Endothelial cell of umbilical vein (primary cell): ENCODE measurements around the gene PYGB. TPM values are rescaled to one million over a fixed set of nuclear protein-coding genes. Genes with fewer than 3 reads are reported as not detected.

Experiments used
- BruUV-seq: library from RNA; stranded (reverse); fragments of 400-500 nt; replicated peaks from 2 replicates; lab custom pipeline; 2021; lab: Mats Ljungman, UMichigan
- CTCF ChIA-PET: fragments of 300-600, 350-600 bp; sonication (Branson Sonifier 250); formaldehyde crosslinking; loops from one replicate; lab custom pipeline; 2021; ENCODE audit warnings: antibody characterized with exemption, inconsistent platforms; lab: Charles Lee
- POLR2A ChIA-PET: fragments of 300-600, 350-600 bp; sonication (Branson Sonifier 250); formaldehyde crosslinking; loops from one replicate; lab custom pipeline; 2021; ENCODE audit warnings: antibody characterized with exemption, inconsistent platforms; lab: Charles Lee
- DNase-seq: peaks from one replicate; pipeline ENCODE4 v3.0.0-alpha.2; 2011; ENCODE audit warnings: low read depth, low spot score
- FAIRE-seq: peaks from 2 replicates; lab custom pipeline; 2011; peaks lifted over from hg19 to GRCh38; lab: Jason Lieb, UNC
- H2AFZ ChIP-seq: 2 replicates; pipeline ENCODE4 v1.6.0; 2012; ENCODE audit warnings: low read depth, low read length, control low read depth, inconsistent platforms
- H3K27ac ChIP-seq: 2 replicates; pipeline ENCODE4 v1.5.1; 2011; ENCODE audit warnings: low read depth, mild to moderate bottlenecking, control low read depth, low read length, moderate library complexity; ENCODE audit not compliant: insufficient read depth
- H3K27me3 ChIP-seq, 2 experiments: 2 replicates each; pipeline versions ENCODE4 v1.6.0 to v1.6.1; 2011; ENCODE audit warnings: low read length in 2 of 2, mixed read lengths in 1 of 2; ENCODE audit not compliant: control insufficient read depth in 2 of 2, insufficient read depth in 2 of 2
- H3K36me3 ChIP-seq, 2 experiments: 2 replicates in 1 of 2; 3 replicates in 1 of 2; pipeline ENCODE4 v1.5.1; 2011; ENCODE audit warnings: low read length in 2 of 2, mild to moderate bottlenecking in 1 of 2, moderate library complexity in 1 of 2; ENCODE audit not compliant: control insufficient read depth in 2 of 2, insufficient read depth in 2 of 2; ENCODE audit errors: extremely low read depth in 1 of 2
- H3K4me1 ChIP-seq: 3 replicates; pipeline ENCODE4 v1.5.1; 2011; ENCODE audit warnings: mild to moderate bottlenecking, low read length; ENCODE audit not compliant: control insufficient read depth, insufficient read depth; ENCODE audit errors: extremely low read depth
- H3K4me2 ChIP-seq: 2 replicates; pipeline ENCODE4 v1.6.1; 2011; ENCODE audit warnings: low read length, control low read depth, mixed read lengths; ENCODE audit not compliant: insufficient read depth
- H3K4me3 ChIP-seq, 3 experiments: fragments of 200-600 bp in 1 of 3; sonication (generic), shearing (Covaris generic) in 1 of 3; replicated peaks in 1 of 3; 2 replicates each; pipeline ENCODE4 v1.5.1; 2011 to 2016; ENCODE audit warnings: control low read depth in 3 of 3, low read length in 3 of 3, mild to moderate bottlenecking in 2 of 3, inconsistent platforms in 1 of 3, low read depth in 1 of 3, moderate library complexity in 1 of 3; ENCODE audit not compliant: insufficient read depth in 1 of 3
- H3K79me2 ChIP-seq: 2 replicates; pipeline ENCODE4 v1.6.0; 2012; ENCODE audit warnings: low read length, inconsistent platforms; ENCODE audit not compliant: control insufficient read depth, insufficient read depth
- H3K9ac ChIP-seq: replicated peaks from 2 replicates; pipeline ENCODE3; 2011; ENCODE audit warnings: low read length, control low read depth; ENCODE audit not compliant: insufficient read depth; ENCODE audit errors: extremely low read depth
- H3K9me1 ChIP-seq: replicated peaks from 3 replicates; pipeline ENCODE4 v1.6.0; 2011; ENCODE audit warnings: mild to moderate bottlenecking, low read length; ENCODE audit not compliant: control insufficient read depth, insufficient read depth; ENCODE audit errors: extremely low read depth
- H3K9me3 ChIP-seq: replicated peaks from 2 replicates; pipeline ENCODE4 v1.5.1; 2012; ENCODE audit warnings: low read length, inconsistent platforms; ENCODE audit not compliant: control insufficient read depth, insufficient read depth
- H4K20me1 ChIP-seq: replicated peaks from 2 replicates; pipeline ENCODE3; 2011; ENCODE audit warnings: mild to moderate bottlenecking, low read length; ENCODE audit not compliant: control insufficient read depth, insufficient read depth; ENCODE audit errors: extremely low read depth
- CTCF ChIP-seq, 2 donors: IDR thresholded peaks; 1 replicate in 1 of 2; 2 replicates in 1 of 2; pipeline ENCODE4 v1.5.1; 2011; ENCODE audit warnings: low read length in 2 of 2, mild to moderate bottlenecking in 2 of 2, moderate library complexity in 2 of 2, control low read depth in 1 of 2, inconsistent platforms in 1 of 2, low read depth in 1 of 2; ENCODE audit not compliant: insufficient read depth in 1 of 2; ENCODE audit errors: extremely low read depth in 1 of 2
- EZH2 ChIP-seq: IDR thresholded peaks from 2 replicates; pipeline ENCODE4 v1.6.1; 2012; ENCODE audit warnings: borderline replicate concordance, low read depth, mild to moderate bottlenecking, moderate library complexity, low read length, inconsistent platforms; ENCODE audit not compliant: severe bottlenecking
- FOS ChIP-seq: IDR thresholded peaks from 2 replicates; pipeline ENCODE4 v1.6.1; 2011; ENCODE audit warnings: mild to moderate bottlenecking, low read length, moderate library complexity, borderline replicate concordance; ENCODE audit not compliant: insufficient read depth
- GATA2 ChIP-seq: IDR thresholded peaks from 2 replicates; pipeline ENCODE4 v1.7.0; 2011; ENCODE audit warnings: low read depth, mild to moderate bottlenecking, moderate library complexity, mixed read lengths, low read length; ENCODE audit not compliant: insufficient read length, insufficient read depth
- JUN ChIP-seq: IDR thresholded peaks from 2 replicates; pipeline ENCODE4 v1.6.1; 2011; ENCODE audit warnings: borderline replicate concordance, low read depth; ENCODE audit not compliant: insufficient read length, insufficient read depth
- MAX ChIP-seq: IDR thresholded peaks from 2 replicates; pipeline ENCODE4 v1.6.1; 2011; ENCODE audit not compliant: insufficient read depth, insufficient read length
- MYC ChIP-seq: IDR thresholded peaks from one replicate; pipeline ENCODE4 v1.6.1; 2011; ENCODE audit warnings: mild to moderate bottlenecking, low read depth, low read length
- POLR2A ChIP-seq: IDR thresholded peaks from 2 replicates; pipeline ENCODE4 v1.6.1; 2012; ENCODE audit warnings: low read depth, mild to moderate bottlenecking, control low read depth, low read length
- POLR2AphosphoS5 ChIP-seq: IDR thresholded peaks from 2 replicates; pipeline ENCODE4 v1.6.1; 2012; ENCODE audit warnings: low read depth, mild to moderate bottlenecking, control low read depth, low read length, moderate library complexity; ENCODE audit not compliant: insufficient read depth
- dilution Hi-C: fragments of 300-500 bp; cut with MboI; formaldehyde crosslinking; loops from one replicate; pipeline ENCODE4 v1.15.0; 2019; ENCODE audit warnings: low sequenced_read_pairs; ENCODE audit not compliant: extremely low pct_ligation_motif_present
- intact Hi-C: fragments of 100-400 bp; cut with micrococcal nuclease; formaldehyde crosslinking; loops from one replicate; pipeline ENCODE4 v1.10.0; 2022
- polyA plus RNA-seq, 4 experiments: library from polyadenylated mRNA; depleted of rRNA in 3 of 4; stranded (reverse) in 3 of 4; unstranded in 1 of 4; fragments of >200 nt; gene quantifications; 2 replicates each; pipeline versions ENCODE4 v1.2.1 to v1.2.3, GENCODE V29; 2011 to 2012; ENCODE audit warnings: missing spikeins in 1 of 4
- total RNA-seq: library from RNA; stranded (reverse); gene quantifications from 2 replicates; pipeline ENCODE4 v1.2.3, GENCODE V29; 2021

PYGB gene
- total and polyA plus RNA-seq, 2 donors (not counting 3 experiments of a cell fraction or from before 2014, with no cell fraction given), result 36.1 to 60.2 TPM

- Histone ChIP-seq H3K4me3 (peak overlapping the region; percentile 32 to 71 (median 48)), H3K27ac (no peak overlapping the region), H3K79me2 (peaks cover 38% of the 10 kb centered on the region), H3K27me3 (no peaks in the 10 kb centered on the region), H3K4me1 (peaks cover 11% of the 10 kb centered on the region), H3K9me3 (no peaks in the 10 kb centered on the region), H2AFZ (peak overlapping the region; percentile 86), H4K20me1 (no peaks in the 10 kb centered on the region), H3K36me3 (no peaks in the 10 kb centered on the region), H3K9me1 (no peaks in the 10 kb centered on the region), H3K9ac (peak overlapping the region; percentile 36), H3K4me2 (peak overlapping the region; percentile 38)
- DNase-seq (no peak), FAIRE-seq (no peak)
- dilution Hi-C loops, result no loop called here
- BruUV-seq, result no TSS peak
- POLR2A ChIA-PET, result interaction anchor here (0.7 to 1.0 kb wide), 3 partner anchors 9 to 337 kb away, joined by 3 read pairs; partner anchors contain the start of gene ENTPD6
- CTCF ChIA-PET, result interaction anchor here (0.6 to 4.6 kb wide), 28 partner anchors 10 to 371 kb away, joined by 3 to 93 read pairs (median 5); partner anchors contain the start of genes ENTPD6 and GINS1
- intact Hi-C loops, result loop anchor here (1.0 to 5.0 kb wide), 5 partner anchors 9 to 252 kb away; partner anchors contain the start of genes ABHD12, ACSS1 and ENTPD6
- TF ChIP-seq CTCF (IDR thresholded peaks at IDR 0.05; ENCODE audit: extremely low read depth in 1 of 2, insufficient read depth in 1 of 2, low read depth in 1 of 2, low read length in 2 of 2), result no peak
- TF ChIP-seq EZH2, result no peak
- no peak for TF ChIP-seq MYC
- no peak for TF ChIP-seq POLR2AphosphoS5
- TF ChIP-seq JUN, result no peak
- TF ChIP-seq GATA2, result no peak
- no peak for TF ChIP-seq MAX
- TF ChIP-seq FOS, result no peak
- TF ChIP-seq POLR2A, result no peak
These were observed 348 bp upstream of the PYGB start for GRCh38 chr20:25247518-25247955.
